Activated CD4-positive, alpha-beta T cell treated with anti-CD3 and anti-CD28 coated beads for 36 hours (primary cell): ENCODE data around the gene CD2AP. TPM values are rescaled to one million over a fixed set of nuclear protein-coding genes. Genes with fewer than 3 reads are reported as not detected.
"Not testable (repeated sequence)": the region's sequence is repeated elsewhere in the genome, so short reads cannot be mapped to it uniquely, and the experiment has no call there.

ENCODE experiments used
- ATAC-seq: fragments of 200-7000 bp; cut with Tn5 transposase; one replicate; pipeline ENCODE4 v1.10.0; 2021; ENCODE audit warnings: mild to moderate bottlenecking, moderate library complexity
- CTCF ChIA-PET: fragments of 350-600 bp; sonication (Branson Sonifier 250); formaldehyde crosslinking; loops from one replicate; lab custom pipeline; 2021; ENCODE audit warnings: antibody characterized with exemption; lab: Charles Lee
- POLR2A ChIA-PET: fragments of 350-600 bp; sonication (Branson Sonifier 250); formaldehyde crosslinking; loops from one replicate; lab custom pipeline; 2021; ENCODE audit warnings: antibody characterized with exemption, inconsistent platforms; lab: Charles Lee
- DNase-seq: peaks from one replicate; pipeline ENCODE4 v3.0.0-alpha.2; 2020
- H3K27ac Mint-ChIP-seq: one replicate; pipeline ENCODE4 v1.8.0; 2021; ENCODE audit warnings: mixed read lengths
- H3K27me3 Mint-ChIP-seq: one replicate; pipeline ENCODE4 v1.8.0; 2021; ENCODE audit warnings: mixed read lengths
- H3K36me3 Mint-ChIP-seq: one replicate; pipeline ENCODE4 v1.8.0; 2021; ENCODE audit warnings: low read depth, mixed read lengths
- H3K4me1 Mint-ChIP-seq: one replicate; pipeline ENCODE4 v1.8.0; 2021; ENCODE audit warnings: mixed read lengths
- H3K4me3 Mint-ChIP-seq: one replicate; pipeline ENCODE4 v1.8.0; 2021; ENCODE audit warnings: mild to moderate bottlenecking, moderate library complexity, mixed read lengths
- H3K9me3 Mint-ChIP-seq: one replicate; pipeline ENCODE4 v1.8.0; 2021; ENCODE audit warnings: low read depth, mixed read lengths
- intact Hi-C, 2 experiments: fragments of 100-400 bp; cut with DNase I in 1 of 2; cut with micrococcal nuclease in 1 of 2; formaldehyde crosslinking; loops; one replicate each; pipeline versions ENCODE4 v1.14.2 to v1.15.1; 2022 to 2024; cut with DNase I, micrococcal nuclease
- total RNA-seq, 2 experiments: library from RNA; stranded (reverse); gene quantifications; one replicate each; pipeline ENCODE4 v1.2.3, GENCODE V29; 2021

The CD2AP gene
- total RNA-seq, 2 experiments from 2014 or later = 28.4 to 29.3 TPM

- no peak overlapping the region for H3K27ac Mint-ChIP-seq
- no peaks in the 10 kb centered on the region for H3K36me3 Mint-ChIP-seq
- H3K9me3 Mint-ChIP-seq = no peaks in the 10 kb centered on the region
- POLR2A ChIA-PET = no interaction called here
- ATAC-seq (no peak), DNase-seq (no peak)
- peaks cover 6% of the 10 kb centered on the region for H3K27me3 Mint-ChIP-seq
- no peaks in the 10 kb centered on the region for H3K4me1 Mint-ChIP-seq
- intact Hi-C loops = no loop called here
- CTCF ChIA-PET = interaction anchor here (0.6 kb wide), 1 partner anchor 313 kb away, joined by 4 read pairs; no protein-coding TSS in a partner anchor
- no peak overlapping the region for H3K4me3 Mint-ChIP-seq
These were observed 12.5 kb upstream of the CD2AP start for GRCh38 chr6:47465117-47465516.

DNA sequence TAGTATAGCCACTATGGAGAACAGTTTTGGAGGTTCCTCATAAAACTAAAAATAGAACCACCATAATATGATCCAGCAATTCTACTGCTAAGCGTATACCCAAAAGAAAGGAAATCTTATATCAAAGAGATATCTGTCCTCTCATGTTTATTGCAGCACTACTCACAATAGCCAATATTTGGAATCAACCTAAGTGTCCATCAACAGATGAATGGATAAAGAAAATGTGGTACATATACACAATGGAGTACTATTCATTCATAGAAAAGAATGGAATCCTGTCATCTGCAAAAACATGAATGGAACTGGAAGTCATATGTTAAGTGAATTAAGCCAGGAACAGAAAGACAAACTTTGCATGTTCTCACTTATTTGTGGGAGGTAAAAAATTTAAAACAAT, 5.7 kb upstream of the CD2AP start:
- no peak for DNase-seq
- ATAC-seq = no peak
- Mint-ChIP-seq H3K27ac (no peak overlapping the region), H3K4me1 (peaks cover 4% of the 10 kb centered on the region), H3K36me3 (no peaks in the 10 kb centered on the region), H3K27me3 (peaks cover 3% of the 10 kb centered on the region), H3K4me3 (no peak overlapping the region), H3K9me3 (no peaks in the 10 kb centered on the region)
- ChIA-PET POLR2A (no interaction called here), CTCF (no interaction called here)
- intact Hi-C loops = loop anchor here in 1 of 2 experiments (10.0 kb wide), 1 partner anchor 1347 kb away; the partner anchor contains the start of gene ENPP4

DNA sequence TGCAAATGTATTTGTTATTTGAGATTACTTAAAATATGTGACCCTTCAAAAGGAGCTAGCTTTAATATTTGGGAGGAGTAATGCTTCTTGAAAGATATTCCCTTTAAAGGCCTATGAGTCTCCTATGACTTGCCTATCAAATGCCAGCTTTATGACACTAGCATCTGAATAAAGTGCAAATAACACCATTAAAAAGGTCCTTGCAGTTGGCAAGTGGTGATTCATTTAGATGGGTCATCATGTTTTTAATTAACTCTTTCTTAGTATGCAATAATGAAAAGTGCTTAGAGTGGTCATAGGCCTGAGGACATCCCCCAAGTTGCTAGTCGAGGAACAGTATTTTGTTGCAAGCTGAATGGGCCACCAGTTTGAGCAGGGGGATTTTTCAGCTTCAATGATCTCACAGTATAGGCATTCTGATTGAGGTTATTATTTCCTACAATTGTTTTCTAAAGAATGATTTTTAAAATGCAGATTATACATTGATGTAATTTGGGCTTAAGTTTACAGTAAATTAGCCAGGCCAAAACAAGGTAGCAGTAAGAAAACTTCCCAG, 3.7 kb upstream of the CD2AP start:
- intact Hi-C loops = loop anchor here in 1 of 2 experiments (10.0 kb wide), 1 partner anchor 1349 kb away; the partner anchor contains the start of gene ENPP4
- Mint-ChIP-seq H3K27ac (no peak overlapping the region), H3K9me3 (no peaks in the 10 kb centered on the region), H3K4me1 (peaks cover 7% of the 10 kb centered on the region), H3K4me3 (no peak overlapping the region), H3K27me3 (no peaks in the 10 kb centered on the region), H3K36me3 (no peaks in the 10 kb centered on the region)
- ChIA-PET CTCF (interaction anchor here (0.6 to 1.1 kb wide), 3 partner anchors 8 to 182 kb away, joined by 3 to 4 read pairs (median 3); no protein-coding TSS in a partner anchor), POLR2A (no interaction called here)
- ATAC-seq = no peak
- no peak for DNase-seq

DNA sequence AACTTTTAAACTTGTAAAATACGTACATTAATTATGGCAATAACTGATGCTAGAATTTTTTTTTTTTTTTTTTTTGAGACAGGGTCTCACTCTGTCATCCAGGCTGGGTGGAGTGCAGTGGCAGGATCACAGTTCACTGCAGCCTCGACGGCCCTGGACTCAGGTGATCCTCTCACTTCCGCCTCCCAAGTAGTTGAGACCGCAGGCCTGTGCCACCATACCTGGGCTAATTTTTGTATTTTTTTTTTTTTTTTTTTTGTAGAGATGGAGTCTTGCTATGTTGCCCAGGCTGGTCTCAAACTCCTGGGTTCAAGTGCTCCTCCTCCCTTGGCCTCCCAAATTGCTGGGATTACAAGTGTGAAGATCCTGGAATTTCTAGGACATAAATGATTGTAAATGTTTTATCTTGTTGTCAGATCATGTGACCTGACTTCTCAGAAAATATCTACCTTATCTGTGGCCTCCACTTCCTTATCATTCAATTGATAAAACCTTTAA, 2.2 kb upstream of the CD2AP start:
- Mint-ChIP-seq H3K4me3 (no peak overlapping the region), H3K4me1 (peaks cover 19% of the 10 kb centered on the region), H3K27me3 (no peaks in the 10 kb centered on the region), H3K36me3 (no peaks in the 10 kb centered on the region), H3K9me3 (no peaks in the 10 kb centered on the region), H3K27ac (no peak overlapping the region)
- DNase-seq = no peak
- CTCF ChIA-PET = interaction anchor here (1.0 kb wide), 1 partner anchor 23 kb away, joined by 3 read pairs; no protein-coding TSS in a partner anchor
- intact Hi-C loops = loop anchor here in 1 of 2 experiments (5.0 to 10.0 kb wide), 2 partner anchors 262 to 1351 kb away; partner anchors contain the start of gene ENPP4
- no peak for ATAC-seq
- POLR2A ChIA-PET = no interaction called here

GRCh38 chr6:47476781-47477496, 650 bp upstream of the CD2AP start:
- Mint-ChIP-seq H3K4me1 (peaks cover 30% of the 10 kb centered on the region), H3K4me3 (peak overlapping the region; percentile 97), H3K36me3 (no peaks in the 10 kb centered on the region), H3K27me3 (no peaks in the 10 kb centered on the region), H3K9me3 (no peaks in the 10 kb centered on the region), H3K27ac (peak overlapping the region; percentile 85)
- intact Hi-C loops = loop anchor here in 1 of 2 experiments (1.0 to 10.0 kb wide), 4 partner anchors 63 to 1986 kb away; partner anchors contain the start of genes CENPQ, ENPP4 and MMUT
- ChIA-PET CTCF (interaction anchor here (0.5 to 2.1 kb wide), 4 partner anchors 62 to 1454 kb away, joined by 3 to 6 read pairs (median 5); no protein-coding TSS in a partner anchor), POLR2A (no interaction called here)
- DNase-seq = no peak
- ATAC-seq = no peak

- Mint-ChIP-seq H3K27ac (peak overlapping the region; percentile 98), H3K36me3 (no peaks in the 10 kb centered on the region), H3K4me3 (peak overlapping the region; percentile 97), H3K9me3 (no peaks in the 10 kb centered on the region), H3K27me3 (no peaks in the 10 kb centered on the region), H3K4me1 (peaks cover 38% of the 10 kb centered on the region)
- intact Hi-C loops = loop anchor here (2.0 to 10.0 kb wide), 3 partner anchors 64 to 1354 kb away; partner anchors contain the start of gene ENPP4 (in 1 of the 2)
- peak; percentile 34 for ATAC-seq
- POLR2A ChIA-PET = interaction anchor here (0.7 to 0.9 kb wide), 3 partner anchors 8 to 122 kb away, joined by 3 to 4 read pairs (median 3); no protein-coding TSS in a partner anchor
- DNase-seq = no peak
- CTCF ChIA-PET = interaction anchor here (0.6 to 2.1 kb wide), 3 partner anchors 9 to 215 kb away, joined by 3 to 6 read pairs (median 4); no protein-coding TSS in a partner anchor
These were observed 897 bp downstream of the CD2AP start for GRCh38 chr6:47478233-47479139.

DNA sequence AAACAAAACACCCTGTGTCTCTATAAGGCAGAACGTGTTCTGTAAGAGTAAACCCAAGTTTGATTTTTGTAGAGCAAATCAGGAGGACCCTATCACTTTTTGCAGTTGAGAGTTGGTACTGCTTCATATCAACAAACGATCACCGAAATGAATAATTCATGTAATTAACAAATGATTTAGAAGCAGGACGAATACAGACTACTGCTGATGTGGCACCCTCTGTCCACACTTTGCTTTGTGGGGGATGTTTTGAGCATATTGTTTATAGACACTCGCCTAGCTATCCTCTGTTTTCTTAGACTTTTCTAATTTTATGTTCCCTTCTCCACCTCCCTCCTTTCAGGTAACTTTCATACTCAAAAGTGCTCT, 1.5 kb downstream of the CD2AP start:
- POLR2A ChIA-PET = interaction anchor here (0.7 to 0.8 kb wide), 2 partner anchors 9 to 1309 kb away, joined by 3 read pairs; no protein-coding TSS in a partner anchor
- ATAC-seq (no peak), DNase-seq (no peak)
- CTCF ChIA-PET = interaction anchor here (0.6 kb wide), 2 partner anchors 8 to 1378 kb away, joined by 3 read pairs; no protein-coding TSS in a partner anchor
- Mint-ChIP-seq H3K9me3 (no peaks in the 10 kb centered on the region), H3K36me3 (no peaks in the 10 kb centered on the region), H3K4me3 (peak overlapping the region; percentile 97), H3K4me1 (peaks cover 44% of the 10 kb centered on the region), H3K27me3 (no peaks in the 10 kb centered on the region), H3K27ac (peak overlapping the region; percentile 98)
- intact Hi-C loops = loop anchor here (2.0 to 10.0 kb wide), 3 partner anchors 64 to 1354 kb away; partner anchors contain the start of gene ENPP4 (in 1 of the 2)

- Mint-ChIP-seq H3K4me1 (peaks cover 52% of the 10 kb centered on the region), H3K4me3 (peak overlapping the region; percentile 97), H3K9me3 (no peaks in the 10 kb centered on the region), H3K36me3 (no peaks in the 10 kb centered on the region), H3K27me3 (no peaks in the 10 kb centered on the region), H3K27ac (no peak overlapping the region)
- CTCF ChIA-PET = no interaction called here
- DNase-seq = no peak
- intact Hi-C loops = loop anchor here (2.0 to 10.0 kb wide), 3 partner anchors 65 to 1355 kb away; partner anchors contain the start of gene ENPP4 (in 1 of the 2)
- ATAC-seq = no peak
- POLR2A ChIA-PET = interaction anchor here (0.8 kb wide), 1 partner anchor 1310 kb away, joined by 3 read pairs; no protein-coding TSS in a partner anchor
These were observed 2.3 kb downstream of the CD2AP start for GRCh38 chr6:47479874-47480273.

DNA sequence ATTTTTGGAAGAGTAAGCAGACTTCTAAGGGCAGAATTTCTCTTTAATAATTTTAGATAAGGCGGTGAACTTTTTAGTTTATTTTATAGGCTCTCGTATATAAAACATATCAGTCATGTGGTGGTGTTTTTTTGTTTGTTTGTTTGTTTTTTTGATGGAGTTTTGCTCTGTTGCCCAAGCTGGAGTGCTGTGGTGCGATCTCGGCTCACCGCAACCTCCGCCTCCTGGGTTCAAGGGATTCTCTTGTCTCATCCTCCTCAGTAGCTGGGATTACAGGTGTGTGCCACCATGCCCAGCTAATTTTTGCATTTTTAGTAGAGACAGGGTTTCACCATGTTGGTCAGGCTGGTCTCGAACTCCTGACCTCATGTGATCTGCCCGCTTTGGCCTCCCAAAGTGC, 3.6 kb downstream of the CD2AP start:
- intact Hi-C loops, H3K4me3 Mint-ChIP-seq, H3K36me3 Mint-ChIP-seq, POLR2A ChIA-PET, H3K27ac Mint-ChIP-seq, H3K27me3 Mint-ChIP-seq, ATAC-seq, DNase-seq, H3K9me3 Mint-ChIP-seq: not testable (repeated sequence)
- CTCF ChIA-PET = interaction anchor here (0.7 kb wide), 1 partner anchor 8 kb away, joined by 3 read pairs; no protein-coding TSS in a partner anchor
- H3K4me1 Mint-ChIP-seq = peaks cover 59% of the 10 kb centered on the region

DNA sequence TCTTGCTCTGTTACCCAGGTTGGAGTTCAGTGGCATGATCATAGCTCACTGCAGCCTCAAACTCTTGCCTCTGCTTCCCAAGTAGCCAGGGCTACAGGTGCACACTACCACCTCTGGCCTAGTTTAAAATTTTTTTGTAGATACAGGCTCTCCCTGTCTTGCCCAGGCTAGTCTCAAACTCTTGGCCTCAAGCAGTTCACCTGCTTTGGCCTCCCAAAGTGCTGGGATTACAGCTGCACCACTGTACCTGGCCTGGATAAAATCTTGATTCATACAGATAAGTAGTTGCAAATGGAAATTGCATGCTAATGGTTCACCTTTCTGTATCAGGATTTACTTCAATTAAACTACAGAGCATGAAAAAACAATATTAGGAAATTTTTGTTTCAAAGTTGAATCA, 4.2 kb downstream of the CD2AP start:
- intact Hi-C loops = no loop called here

More for the DNA sequence above, 4.2 kb downstream of the CD2AP start:
- DNase-seq (no peak), ATAC-seq (no peak)
- Mint-ChIP-seq H3K36me3 (no peaks in the 10 kb centered on the region), H3K27me3 (no peaks in the 10 kb centered on the region), H3K9me3 (no peaks in the 10 kb centered on the region), H3K27ac (no peak overlapping the region), H3K4me1 (peaks cover 62% of the 10 kb centered on the region), H3K4me3 (no peak overlapping the region)
- ChIA-PET POLR2A (no interaction called here), CTCF (interaction anchor here (0.7 kb wide), 1 partner anchor 8 kb away, joined by 3 read pairs; no protein-coding TSS in a partner anchor)
